ENCODE data around the gene OGA. TPM values are rescaled to one million over a fixed set of nuclear protein-coding genes. Genes with fewer than 3 reads are reported as not detected.

OGA gene
- polyA plus RNA-seq, 3 donors = 6.9 to 104 (median 15.3) TPM

DNA sequence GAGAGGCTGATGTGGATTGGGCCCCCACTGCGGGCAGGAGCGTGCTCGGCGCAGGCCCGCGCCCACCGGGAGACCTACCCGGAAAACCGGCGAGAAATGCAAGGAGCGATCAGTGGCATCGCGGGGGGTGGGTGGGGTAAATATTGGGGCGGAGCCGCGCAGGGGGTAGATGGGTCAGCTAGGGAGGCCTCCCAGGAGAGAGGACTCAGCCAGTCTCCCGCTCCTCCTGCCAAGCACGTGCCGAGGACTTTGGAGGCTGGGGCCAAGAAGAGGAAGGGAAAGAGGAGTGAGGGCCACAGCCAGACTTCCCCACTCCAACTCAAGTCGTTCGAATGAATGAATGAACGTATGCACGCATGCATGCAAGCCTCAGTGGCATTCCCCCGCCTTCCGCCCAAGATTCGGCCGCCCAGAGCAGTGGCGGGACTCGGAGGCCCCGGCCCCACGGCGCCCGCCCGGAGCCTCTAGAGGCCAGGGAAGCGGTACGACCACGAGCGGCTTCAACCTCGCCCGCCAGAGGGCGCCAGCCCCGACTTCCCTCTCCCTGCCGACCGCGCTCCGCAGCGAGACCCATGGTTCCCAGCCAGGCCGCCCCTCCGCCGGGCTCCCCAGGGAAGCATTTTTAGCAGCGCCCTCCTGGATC is 38.6 kb downstream of the OGA start:
- DNase-seq = peak; percentile 62 to 80 (median 74)
- H3K27ac ChIP-seq (ENCODE audit: low read depth in 1 of 2, low read length in 2 of 2) = no peak overlapping the region
- peaks cover 15 to 18% of the 10 kb centered on the region in 2 donors for H3K36me3 Mint-ChIP-seq
- H3K4me3 Mint-ChIP-seq = peak overlapping the region; percentile 72 to 89
- TF ChIP-seq, protein P1, sequence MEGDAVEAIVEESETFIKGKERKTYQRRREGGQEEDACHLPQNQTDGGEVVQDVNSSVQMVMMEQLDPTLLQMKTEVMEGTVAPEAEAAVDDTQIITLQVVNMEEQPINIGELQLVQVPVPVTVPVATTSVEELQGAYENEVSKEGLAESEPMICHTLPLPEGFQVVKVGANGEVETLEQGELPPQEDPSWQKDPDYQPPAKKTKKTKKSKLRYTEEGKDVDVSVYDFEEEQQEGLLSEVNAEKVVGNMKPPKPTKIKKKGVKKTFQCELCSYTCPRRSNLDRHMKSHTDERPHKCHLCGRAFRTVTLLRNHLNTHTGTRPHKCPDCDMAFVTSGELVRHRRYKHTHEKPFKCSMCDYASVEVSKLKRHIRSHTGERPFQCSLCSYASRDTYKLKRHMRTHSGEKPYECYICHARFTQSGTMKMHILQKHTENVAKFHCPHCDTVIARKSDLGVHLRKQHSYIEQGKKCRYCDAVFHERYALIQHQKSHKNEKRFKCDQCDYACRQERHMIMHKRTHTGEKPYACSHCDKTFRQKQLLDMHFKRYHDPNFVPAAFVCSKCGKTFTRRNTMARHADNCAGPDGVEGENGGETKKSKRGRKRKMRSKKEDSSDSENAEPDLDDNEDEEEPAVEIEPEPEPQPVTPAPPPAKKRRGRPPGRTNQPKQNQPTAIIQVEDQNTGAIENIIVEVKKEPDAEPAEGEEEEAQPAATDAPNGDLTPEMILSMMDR (IDR thresholded peaks at IDR 0.05) = peak; percentile 98
- peaks cover 0 to 15% (median 7%) of the 10 kb centered on the region in 7 donors for H3K9me3 Mint-ChIP-seq
- peak overlapping the region in 1 of 7 donors; percentile 68 for H3K27ac Mint-ChIP-seq
- H3K79me2 ChIP-seq (ENCODE audit: insufficient read depth, low read length) = no peaks in the 10 kb centered on the region
- peaks cover 32 to 43% of the 10 kb centered on the region in 2 donors for H3K27me3 ChIP-seq (ENCODE audit: control insufficient read depth in 2 of 2, insufficient read depth in 2 of 2, low read length in 2 of 2)
- H2AFZ ChIP-seq (ENCODE audit: insufficient read depth, low read depth, low read length, poor library complexity, severe bottlenecking) = peak overlapping the region; percentile 72
- peak overlapping the region; percentile 87 for H3K4me2 ChIP-seq (replicated peaks; ENCODE audit: extremely low read depth, low read length, poor library complexity, severe bottlenecking)
- peak overlapping the region; percentile 25 for H3K9ac ChIP-seq (ENCODE audit: insufficient read depth, low read length, poor library complexity, severe bottlenecking)
- intact Hi-C loops (cut with micrococcal nuclease) = loop anchor here (5.0 to 10.0 kb wide), 4 partner anchors 177 to 567 kb away; partner anchors contain the start of gene HPS6 (in 1 of the 2)
- H3K36me3 ChIP-seq (replicated peaks in 1 of 2; ENCODE audit: control insufficient read depth in 1 of 2, insufficient read depth in 2 of 2, low read length in 2 of 2) = peaks cover 3 to 7% of the 10 kb centered on the region in 2 donors
- peaks cover 0 to 21% of the 10 kb centered on the region in 2 donors for H3K9me3 ChIP-seq (replicated peaks in 1 of 2; ENCODE audit: control insufficient read depth in 1 of 2, insufficient read depth in 1 of 2, low read length in 2 of 2)
- H3K27me3 Mint-ChIP-seq (ENCODE audit: low read depth in 3 of 3) = peaks cover 43 to 57% (median 44%) of the 10 kb centered on the region in 3 donors
- peaks cover 41% of the 10 kb centered on the region for H4K20me1 ChIP-seq (ENCODE audit: insufficient read depth, low read length)
- peaks cover 35 to 52% of the 10 kb centered on the region in 2 donors for H3K4me1 ChIP-seq (ENCODE audit: control insufficient read depth in 1 of 2, insufficient read depth in 2 of 2, low read length in 2 of 2)
- peaks cover 47% of the 10 kb centered on the region for H3K4me1 Mint-ChIP-seq
- 2% methylated on average over 34 of the region's 51 CpGs for WGBS (ENCODE audit: insufficient coverage)
- peak overlapping the region; percentile 3 to 75 (median 41) for H3K4me3 ChIP-seq (replicated peaks in 1 of 3; ENCODE audit: low read depth in 2 of 3, low read length in 3 of 3)

DNA sequence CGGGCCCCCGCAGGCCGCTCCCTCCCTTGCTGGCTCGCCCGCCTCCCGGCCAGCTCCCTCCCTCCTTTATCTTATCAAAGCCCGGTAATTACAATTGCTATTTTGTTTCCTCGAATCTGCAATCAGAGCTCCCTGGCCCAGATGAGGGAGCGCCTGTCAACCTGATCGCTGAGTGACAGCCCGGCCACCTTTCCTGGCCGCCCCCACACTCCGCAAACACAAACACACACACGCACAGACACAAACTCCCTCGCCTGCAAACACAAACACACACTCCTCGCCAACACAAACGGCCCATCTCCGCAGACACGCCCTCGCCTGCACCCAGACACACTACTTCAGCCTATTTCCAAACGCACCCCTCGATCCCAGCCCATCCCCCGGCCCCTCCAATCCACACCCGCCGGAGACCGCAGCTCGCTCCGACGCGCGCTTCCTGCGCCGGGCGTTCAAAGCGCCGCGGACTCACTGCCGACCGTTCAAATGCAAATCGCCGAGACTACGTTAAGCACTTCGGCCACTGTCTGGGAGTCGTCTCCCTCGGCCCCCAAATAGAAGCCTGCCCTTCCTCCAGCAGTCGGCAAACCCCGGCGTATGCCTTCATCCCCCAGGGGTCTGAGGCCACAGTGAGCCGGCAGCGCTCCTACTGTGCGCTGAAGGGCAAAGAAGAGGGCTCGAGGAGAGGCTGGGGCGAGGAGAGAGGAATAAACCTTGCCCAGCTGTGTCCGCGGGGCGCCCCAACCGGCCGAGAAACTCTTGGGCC is 39.3 kb downstream of the OGA start:
- Histone ChIP-seq H3K4me2 (replicated peaks; ENCODE audit: extremely low read depth, low read length, poor library complexity, severe bottlenecking) (peak overlapping the region; percentile 87), H3K9ac (ENCODE audit: insufficient read depth, low read length, poor library complexity, severe bottlenecking) (no peak overlapping the region)
- intact Hi-C loops (cut with micrococcal nuclease) = loop anchor here in 1 of 2 donors (10.0 kb wide), 1 partner anchor 564 kb away; no protein-coding TSS in a partner anchor

More for the DNA sequence above, 39.3 kb downstream of the OGA start:
- WGBS (ENCODE audit: insufficient coverage) = 3% methylated on average over 58 of the region's 58 CpGs
- Mint-ChIP-seq H3K9me3 (peaks cover 0 to 15% (median 8%) of the 10 kb centered on the region in 7 donors), H3K27ac (no peak overlapping the region), H3K36me3 (peaks cover 11 to 14% of the 10 kb centered on the region in 2 donors), H3K4me3 (peak overlapping the region; percentile 72 to 89), H3K4me1 (peaks cover 47% of the 10 kb centered on the region), H3K27me3 (ENCODE audit: low read depth in 3 of 3) (peaks cover 50 to 64% (median 51%) of the 10 kb centered on the region in 3 donors)
- peaks cover 37 to 50% of the 10 kb centered on the region in 2 donors for H3K27me3 ChIP-seq (ENCODE audit: control insufficient read depth in 2 of 2, insufficient read depth in 2 of 2, low read length in 2 of 2)
- H2AFZ ChIP-seq (ENCODE audit: insufficient read depth, low read depth, low read length, poor library complexity, severe bottlenecking) = peak overlapping the region; percentile 72
- peak in 2 of 3 donors; percentile 12 to 25 for DNase-seq
- H3K36me3 ChIP-seq (replicated peaks in 1 of 2; ENCODE audit: control insufficient read depth in 1 of 2, insufficient read depth in 2 of 2, low read length in 2 of 2) = peaks cover 0 to under 1% of the 10 kb centered on the region in 2 donors
- peak overlapping the region in 2 of 3 experiments; percentile 41 to 75 for H3K4me3 ChIP-seq (replicated peaks in 1 of 3; ENCODE audit: low read depth in 2 of 3, low read length in 3 of 3)
- peaks cover 35 to 52% of the 10 kb centered on the region in 2 donors for H3K4me1 ChIP-seq (ENCODE audit: control insufficient read depth in 1 of 2, insufficient read depth in 2 of 2, low read length in 2 of 2)
- H4K20me1 ChIP-seq (ENCODE audit: insufficient read depth, low read length) = peaks cover 35% of the 10 kb centered on the region
- TF ChIP-seq, protein P1 (IDR thresholded peaks at IDR 0.05) = no peak
- H3K79me2 ChIP-seq (ENCODE audit: insufficient read depth, low read length) = no peaks in the 10 kb centered on the region
- H3K9me3 ChIP-seq (replicated peaks in 1 of 2; ENCODE audit: control insufficient read depth in 1 of 2, insufficient read depth in 1 of 2, low read length in 2 of 2) = peaks cover 0 to 27% of the 10 kb centered on the region in 2 donors
- no peak overlapping the region for H3K27ac ChIP-seq (ENCODE audit: low read depth in 1 of 2, low read length in 2 of 2)

All from CD14-positive monocyte (primary cell).